ENCODE data around the gene EMP1. TPM values are rescaled to one million over a fixed set of nuclear protein-coding genes. Genes with fewer than 3 reads are reported as not detected.

EMP1 gene
- total and polyA plus RNA-seq, 9 of the 15 experiments (the other 6 are each of a cell fraction or from before 2014, with no cell fraction given): 0.10 to 0.60 TPM; not detected in 7

DNA sequence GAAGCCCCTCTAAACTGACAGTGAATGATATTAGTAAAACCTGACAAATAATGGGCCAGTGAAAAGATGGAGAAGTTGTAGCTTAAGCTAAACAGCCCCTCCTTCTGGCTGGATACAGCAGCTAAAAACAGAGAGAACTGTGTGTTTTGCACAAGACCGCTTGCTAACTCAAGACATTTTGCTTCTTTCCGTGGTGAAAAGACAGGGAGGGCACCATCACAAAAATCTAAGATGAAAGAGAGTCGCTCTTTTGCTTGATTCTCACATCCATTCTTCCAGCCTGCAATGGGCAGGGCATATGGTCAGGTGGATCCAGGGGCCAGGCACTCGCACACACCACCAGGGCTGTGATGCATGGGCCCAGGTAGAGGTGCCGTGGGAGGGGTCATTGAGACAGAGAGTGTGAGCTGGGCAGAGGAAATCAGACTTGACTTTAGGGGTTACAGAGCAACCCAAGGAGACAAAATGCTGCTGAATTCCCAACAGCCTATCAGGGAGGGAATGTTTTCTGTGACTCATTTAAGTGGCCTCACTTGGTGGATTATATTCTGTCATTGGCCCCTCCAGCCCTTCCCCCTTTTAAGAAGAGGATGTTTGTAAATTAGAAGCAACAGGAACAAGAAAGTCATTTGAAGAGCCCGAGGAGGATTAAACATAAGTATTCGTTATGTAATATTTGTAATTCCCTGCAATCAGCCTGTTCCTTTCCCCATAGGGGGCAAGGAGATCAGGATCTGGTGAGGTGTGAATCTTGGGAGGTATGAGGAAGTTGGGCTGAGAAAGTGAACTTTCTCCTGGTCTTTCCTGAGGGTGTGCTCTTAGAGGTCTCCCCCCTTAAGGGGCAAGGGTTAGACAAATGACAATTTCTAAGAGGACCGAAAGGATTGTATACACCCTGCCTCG, 12.3 kb downstream of the EMP1 start:
- no peak for ATAC-seq
- Histone ChIP-seq H3K36me3 (ENCODE audit: control insufficient read depth, insufficient read depth, low read length) (no peaks in the 10 kb centered on the region), H3K9me3 (replicated peaks; ENCODE audit: control insufficient read depth, insufficient read depth, low read depth, low read length) (no peaks in the 10 kb centered on the region), H3K4me1 (replicated peaks in 1 of 2; ENCODE audit: control insufficient read depth in 2 of 2, insufficient read depth in 2 of 2, low read length in 2 of 2) (no peaks in the 10 kb centered on the region), H3K9me1 (ENCODE audit: control insufficient read depth, insufficient read depth, low read length) (no peaks in the 10 kb centered on the region), H2AFZ (ENCODE audit: low read depth, low read length) (no peak overlapping the region), H3K4me2 (ENCODE audit: insufficient read depth, low read length) (no peak overlapping the region), H4K20me1 (replicated peaks; ENCODE audit: control insufficient read depth, insufficient read depth, low read length) (no peaks in the 10 kb centered on the region), H3K4me3 (no peak overlapping the region), H3K79me2 (ENCODE audit: control insufficient read depth, insufficient read depth, low read length) (no peaks in the 10 kb centered on the region), H3K9ac (ENCODE audit: insufficient read depth in 1 of 2, low read depth in 2 of 2, low read length in 2 of 2) (no peak overlapping the region), H3K27me3 (ENCODE audit: control insufficient read depth in 2 of 2, insufficient read depth in 2 of 2, low read length in 2 of 2) (peaks cover 0 to 13% of the 10 kb centered on the region in 2 experiments; a peak in 2 of 5 replicates), H3K27ac (ENCODE audit: extremely low read depth, low read depth, low read length) (no peak overlapping the region)
- WGBS (ENCODE audit: insufficient coverage, low coverage, missing lambda C conversion rate): 1% methylated on average over 9 of the region's 9 CpGs
- no TSS peak for BruUV-seq (replicated peaks)
- intact Hi-C loops (cut with micrococcal nuclease) (loop anchor here (2.0 kb wide), 2 partner anchors 110 to 292 kb away; no protein-coding TSS in a partner anchor), in situ Hi-C loops (cut with MboI) (loop anchor here (25.0 kb wide), 1 partner anchor 196 kb away; the partner anchor contains the start of gene HEBP1)
- DNase-seq (ENCODE audit: extremely low read depth in 1 of 4, low spot score in 3 of 4): peak in 1 of 4 experiments; percentile 5
- no peak for FAIRE-seq
- ChIA-PET POLR2A (no interaction called here), CTCF (ENCODE audit: low intra/inter-chr PET ratio) (interaction anchor here (0.6 to 1.3 kb wide), 3 partner anchors 81 to 293 kb away, joined by 3 to 5 read pairs (median 3); no protein-coding TSS in a partner anchor)
- no peak for TF ChIP-seq TCF7 (IDR thresholded peaks at IDR 0.05; ENCODE audit: borderline replicate concordance)
- TF ChIP-seq, protein P1, sequence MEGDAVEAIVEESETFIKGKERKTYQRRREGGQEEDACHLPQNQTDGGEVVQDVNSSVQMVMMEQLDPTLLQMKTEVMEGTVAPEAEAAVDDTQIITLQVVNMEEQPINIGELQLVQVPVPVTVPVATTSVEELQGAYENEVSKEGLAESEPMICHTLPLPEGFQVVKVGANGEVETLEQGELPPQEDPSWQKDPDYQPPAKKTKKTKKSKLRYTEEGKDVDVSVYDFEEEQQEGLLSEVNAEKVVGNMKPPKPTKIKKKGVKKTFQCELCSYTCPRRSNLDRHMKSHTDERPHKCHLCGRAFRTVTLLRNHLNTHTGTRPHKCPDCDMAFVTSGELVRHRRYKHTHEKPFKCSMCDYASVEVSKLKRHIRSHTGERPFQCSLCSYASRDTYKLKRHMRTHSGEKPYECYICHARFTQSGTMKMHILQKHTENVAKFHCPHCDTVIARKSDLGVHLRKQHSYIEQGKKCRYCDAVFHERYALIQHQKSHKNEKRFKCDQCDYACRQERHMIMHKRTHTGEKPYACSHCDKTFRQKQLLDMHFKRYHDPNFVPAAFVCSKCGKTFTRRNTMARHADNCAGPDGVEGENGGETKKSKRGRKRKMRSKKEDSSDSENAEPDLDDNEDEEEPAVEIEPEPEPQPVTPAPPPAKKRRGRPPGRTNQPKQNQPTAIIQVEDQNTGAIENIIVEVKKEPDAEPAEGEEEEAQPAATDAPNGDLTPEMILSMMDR (IDR thresholded peaks at IDR 0.05 in 2 of 3, conservative IDR thresholded peaks at IDR 0.05 in 1 of 3; ENCODE audit: insufficient read depth in 2 of 3, low read depth in 1 of 3, low read length in 3 of 3): peak; percentile 28 to 49 (median 47); a peak in 5 of 6 replicates
- TF ChIP-seq RAD21 (CRISPR knock-in tag; conservative IDR thresholded peaks at IDR 0.05 in 1 of 2, IDR thresholded peaks at IDR 0.05 in 1 of 2): peak; percentile 40 to 55; a peak in 3 of 4 replicates
- TF ChIP-seq, protein P2, sequence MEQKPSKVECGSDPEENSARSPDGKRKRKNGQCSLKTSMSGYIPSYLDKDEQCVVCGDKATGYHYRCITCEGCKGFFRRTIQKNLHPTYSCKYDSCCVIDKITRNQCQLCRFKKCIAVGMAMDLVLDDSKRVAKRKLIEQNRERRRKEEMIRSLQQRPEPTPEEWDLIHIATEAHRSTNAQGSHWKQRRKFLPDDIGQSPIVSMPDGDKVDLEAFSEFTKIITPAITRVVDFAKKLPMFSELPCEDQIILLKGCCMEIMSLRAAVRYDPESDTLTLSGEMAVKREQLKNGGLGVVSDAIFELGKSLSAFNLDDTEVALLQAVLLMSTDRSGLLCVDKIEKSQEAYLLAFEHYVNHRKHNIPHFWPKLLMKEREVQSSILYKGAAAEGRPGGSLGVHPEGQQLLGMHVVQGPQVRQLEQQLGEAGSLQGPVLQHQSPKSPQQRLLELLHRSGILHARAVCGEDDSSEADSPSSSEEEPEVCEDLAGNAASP (IDR thresholded peaks at IDR 0.05): no peak
- TF ChIP-seq, protein P3, sequence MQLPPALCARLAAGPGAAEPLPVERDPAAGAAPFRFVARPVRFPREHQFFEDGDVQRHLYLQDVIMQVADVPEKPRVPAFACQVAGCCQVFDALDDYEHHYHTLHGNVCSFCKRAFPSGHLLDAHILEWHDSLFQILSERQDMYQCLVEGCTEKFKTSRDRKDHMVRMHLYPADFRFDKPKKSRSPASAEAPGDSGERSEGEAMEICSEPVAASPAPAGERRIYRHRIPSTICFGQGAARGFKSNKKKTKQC (CRISPR knock-in tag; IDR thresholded peaks at IDR 0.05): no peak
- TF ChIP-seq, protein P4, sequence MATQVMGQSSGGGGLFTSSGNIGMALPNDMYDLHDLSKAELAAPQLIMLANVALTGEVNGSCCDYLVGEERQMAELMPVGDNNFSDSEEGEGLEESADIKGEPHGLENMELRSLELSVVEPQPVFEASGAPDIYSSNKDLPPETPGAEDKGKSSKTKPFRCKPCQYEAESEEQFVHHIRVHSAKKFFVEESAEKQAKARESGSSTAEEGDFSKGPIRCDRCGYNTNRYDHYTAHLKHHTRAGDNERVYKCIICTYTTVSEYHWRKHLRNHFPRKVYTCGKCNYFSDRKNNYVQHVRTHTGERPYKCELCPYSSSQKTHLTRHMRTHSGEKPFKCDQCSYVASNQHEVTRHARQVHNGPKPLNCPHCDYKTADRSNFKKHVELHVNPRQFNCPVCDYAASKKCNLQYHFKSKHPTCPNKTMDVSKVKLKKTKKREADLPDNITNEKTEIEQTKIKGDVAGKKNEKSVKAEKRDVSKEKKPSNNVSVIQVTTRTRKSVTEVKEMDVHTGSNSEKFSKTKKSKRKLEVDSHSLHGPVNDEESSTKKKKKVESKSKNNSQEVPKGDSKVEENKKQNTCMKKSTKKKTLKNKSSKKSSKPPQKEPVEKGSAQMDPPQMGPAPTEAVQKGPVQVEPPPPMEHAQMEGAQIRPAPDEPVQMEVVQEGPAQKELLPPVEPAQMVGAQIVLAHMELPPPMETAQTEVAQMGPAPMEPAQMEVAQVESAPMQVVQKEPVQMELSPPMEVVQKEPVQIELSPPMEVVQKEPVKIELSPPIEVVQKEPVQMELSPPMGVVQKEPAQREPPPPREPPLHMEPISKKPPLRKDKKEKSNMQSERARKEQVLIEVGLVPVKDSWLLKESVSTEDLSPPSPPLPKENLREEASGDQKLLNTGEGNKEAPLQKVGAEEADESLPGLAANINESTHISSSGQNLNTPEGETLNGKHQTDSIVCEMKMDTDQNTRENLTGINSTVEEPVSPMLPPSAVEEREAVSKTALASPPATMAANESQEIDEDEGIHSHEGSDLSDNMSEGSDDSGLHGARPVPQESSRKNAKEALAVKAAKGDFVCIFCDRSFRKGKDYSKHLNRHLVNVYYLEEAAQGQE (IDR thresholded peaks at IDR 0.05; ENCODE audit: borderline replicate concordance): peak; percentile 26; the same call in 1 of the 2 replicates
- TF ChIP-seq, protein P4 (CRISPR knock-in tag; IDR thresholded peaks at IDR 0.05; ENCODE audit: low read depth): no peak
